ENCODE data around the gene S100A6. TPM values are rescaled to one million over a fixed set of nuclear protein-coding genes. Genes with fewer than 3 reads are reported as not detected.

S100A6 gene
- total RNA-seq, 4 donors from 2014 or later = 219 to 881 (median 433) TPM

Other genes starting within 250 kb of the S100A6 start
- not detected for gene PGLYRP3, start 223.0 kb downstream of the S100A6 start, total RNA-seq
- not detected for gene PGLYRP4, start 187.2 kb downstream of the S100A6 start, total RNA-seq
- 10 to 100 TPM; 24.0 to 99.0 (median 34.3) TPM for gene S100A9, start 178.1 kb downstream of the S100A6 start, total RNA-seq
- not detected for gene S100A12, start 160.4 kb downstream of the S100A6 start, total RNA-seq
- gene S100A8, start 144.9 kb downstream of the S100A6 start, total RNA-seq = 1 to 10 TPM in 2 of 4 donors, not detected in 2; 1.6 to 7.4 TPM
- gene S100A7A, start 119.5 kb downstream of the S100A6 start, total RNA-seq = not detected
- not detected for gene S100A7, start 75.3 kb downstream of the S100A6 start, total RNA-seq
- gene S100A5, start 4.9 kb upstream of the S100A6 start, total RNA-seq = not detected
- 100 to 1,000 TPM in 1 of 4 donors, 10 to 100 TPM in 3; 40.8 to 138 (median 78.6) TPM for gene S100A4, start 9.8 kb upstream of the S100A6 start, total RNA-seq
- under 1 TPM in 1 of 4 donors, not detected in 3; 0.64 TPM for gene S100A3, start 13.3 kb upstream of the S100A6 start, total RNA-seq
- 1 to 10 TPM in 1 of 4 donors, not detected in 3; 2.2 TPM for gene S100A2, start 29.9 kb upstream of the S100A6 start, total RNA-seq
- gene S100A16, start 77.1 kb upstream of the S100A6 start, total RNA-seq = 100 to 1,000 TPM; 181 to 223 (median 196) TPM
- gene S100A14, start 80.3 kb upstream of the S100A6 start, total RNA-seq = 100 to 1,000 TPM; 134 to 514 (median 437) TPM
- 10 to 100 TPM; 33.8 to 67.8 (median 45.5) TPM for gene S100A13, start 91.5 kb upstream of the S100A6 start, total RNA-seq
- 1 to 10 TPM in 2 of 4 donors, not detected in 2; 3.7 to 4.4 TPM for gene S100A1, start 92.4 kb upstream of the S100A6 start, total RNA-seq
- gene CHTOP, start 98.1 kb upstream of the S100A6 start, total RNA-seq = 10 to 100 TPM; 35.2 to 86.1 (median 65.2) TPM
- 10 to 100 TPM; 10.5 to 38.4 (median 27.4) TPM for gene SNAPIN, start 122.7 kb upstream of the S100A6 start, total RNA-seq
- gene ILF2, start 135.0 kb upstream of the S100A6 start, total RNA-seq = 100 to 1,000 TPM in 1 of 4 donors, 10 to 100 TPM in 3; 16.5 to 102 (median 66.5) TPM
- gene NPR1, start 142.7 kb upstream of the S100A6 start, total RNA-seq = 10 to 100 TPM in 3 of 4 donors, 1 to 10 TPM in 1; 9.8 to 25.1 (median 13.4) TPM
- gene INTS3, start 192.1 kb upstream of the S100A6 start, total RNA-seq = 10 to 100 TPM; 26.1 to 35.6 (median 28.0) TPM
- 100 to 1,000 TPM in 1 of 4 donors, 10 to 100 TPM in 3; 15.2 to 159 (median 26.2) TPM for gene SLC27A3, start 239.4 kb upstream of the S100A6 start, total RNA-seq